Measurements from ENCODE around the gene ALPP. TPM values are rescaled to one million over a fixed set of nuclear protein-coding genes. Genes with fewer than 3 reads are reported as not detected.

The ALPP gene
- total and polyA plus RNA-seq, 2 of the 13 experiments (the other 11 are each of a cell fraction or from before 2014, with no cell fraction given) = not detected

GRCh38 chr2:232341739-232342126, 36.8 kb upstream of the ALPP start:
- intact Hi-C loops (cut with micrococcal nuclease; ENCODE audit: unreplicated experiment) = no loop called here
- 68% methylated on average over 4 of the region's 4 CpGs for WGBS (ENCODE audit: low lambda C conversion rate)
- no peak overlapping the region for H2AFZ ChIP-seq (ENCODE audit: low read length)
- H4K20me1 ChIP-seq (ENCODE audit: insufficient read depth, low read length) = peaks cover 2% of the 10 kb centered on the region; the same call in 1 of the 2 replicates
- in situ Hi-C loops (cut with HindIII; ENCODE audit: extremely low pct_ligation_motif_present, low pct_unique_long_range_greater_than_20kb) = no loop called here
- H3K9me3 ChIP-seq (ENCODE audit: low read length) = no peaks in the 10 kb centered on the region
- BruUV-seq (replicated peaks) = no TSS peak
- no peaks in the 10 kb centered on the region for H3K79me2 ChIP-seq (ENCODE audit: insufficient read depth, low read length)
- no peaks in the 10 kb centered on the region for H3K36me3 ChIP-seq (replicated peaks in 1 of 2; ENCODE audit: control insufficient read depth in 1 of 2, insufficient read depth in 2 of 2, low read length in 2 of 2)
- H3K27ac ChIP-seq (ENCODE audit: extremely low read length, insufficient read depth, low read length) = no peak overlapping the region
- POLR2A ChIA-PET = no interaction called here
- FAIRE-seq (no peak), ATAC-seq (no peak), DNase-seq (ENCODE audit: low spot score) (no peak)
- H3K4me3 ChIP-seq (replicated peaks in 1 of 3; ENCODE audit: insufficient read depth in 1 of 3, low read depth in 2 of 3, low read length in 3 of 3) = no peak overlapping the region
- H3K27me3 ChIP-seq (ENCODE audit: control insufficient read depth in 1 of 2, insufficient read depth in 2 of 2, low read length in 2 of 2) = peaks cover 0 to 11% of the 10 kb centered on the region in 2 experiments; a peak in 2 of 5 replicates
- TF ChIP-seq ATF5 (CRISPR knock-in tag; IDR thresholded peaks at IDR 0.05; ENCODE audit: low read depth) (no peak), KMT2A (CRISPR knock-in tag; IDR thresholded peaks at IDR 0.05) (no peak), ELF3 (CRISPR knock-in tag; IDR thresholded peaks at IDR 0.05) (no peak), ATF4 (CRISPR knock-in tag; IDR thresholded peaks at IDR 0.05) (no peak), KAT2B (IDR thresholded peaks at IDR 0.05; ENCODE audit: borderline replicate concordance, low read depth, low read length) (no peak), BATF2 (CRISPR knock-in tag; IDR thresholded peaks at IDR 0.05) (no peak), MLLT10 (CRISPR knock-in tag; IDR thresholded peaks at IDR 0.05) (no peak), CTCF (CRISPR knock-in tag; IDR thresholded peaks at IDR 0.05) (no peak), STAG1 (CRISPR knock-in tag; IDR thresholded peaks at IDR 0.05) (no peak), ZNF251 (CRISPR knock-in tag; IDR thresholded peaks at IDR 0.05) (no peak), ZNF761 (CRISPR knock-in tag; conservative IDR thresholded peaks at IDR 0.05) (no peak), NFYC (CRISPR knock-in tag; IDR thresholded peaks at IDR 0.05) (no peak), ZFY (CRISPR knock-in tag; IDR thresholded peaks at IDR 0.05) (no peak), AHDC1 (CRISPR knock-in tag; IDR thresholded peaks at IDR 0.05; ENCODE audit: borderline replicate concordance) (no peak)
- CTCF ChIA-PET (ENCODE audit: low intra/inter-chr PET ratio, low total read pairs) = no interaction called here
- no peaks in the 10 kb centered on the region for H3K4me1 ChIP-seq (ENCODE audit: insufficient read depth, low read length)
- H3K4me2 ChIP-seq (ENCODE audit: low read depth, low read length) = no peak overlapping the region
- no peak overlapping the region for H3K9ac ChIP-seq (ENCODE audit: insufficient read depth, low read depth, low read length)
